Smooth muscle cell (in vitro differentiated cells): ENCODE measurements around the gene PKP4. TPM values are rescaled to one million over a fixed set of nuclear protein-coding genes. Genes with fewer than 3 reads are reported as not detected.

Experiments
- DNase-seq: peaks from one replicate; lab custom pipeline; 2025; ENCODE audit not compliant: unreplicated experiment; lab: John Stamatoyannopoulos, UW
- H2AFZ ChIP-seq: fragments of 200-600 bp; sonication (generic); 2 replicates; pipeline ENCODE4 v1.6.0; 2016; ENCODE audit warnings: antibody characterized with exemption, low read depth, mild to moderate bottlenecking
- H3F3A ChIP-seq: fragments of 200-600 bp; sonication (generic); 2 replicates; pipeline ENCODE4 v1.6.0; 2017; ENCODE audit warnings: antibody characterized with exemption, low read depth
- H3K27ac ChIP-seq: fragments of 200-600 bp; sonication (generic); 2 replicates; pipeline ENCODE4 v1.5.1; 2016; ENCODE audit warnings: low read depth, mild to moderate bottlenecking
- H3K27me3 ChIP-seq: fragments of 200-600 bp; sonication (generic); 2 replicates; pipeline ENCODE4 v1.6.1; 2016; ENCODE audit warnings: low read depth, mild to moderate bottlenecking
- H3K36me3 ChIP-seq: fragments of 200-600 bp; sonication (generic); 2 replicates; pipeline ENCODE4 v1.5.1; 2016; ENCODE audit warnings: low read depth
- H3K4me1 ChIP-seq: fragments of 200-600 bp; sonication (generic); 2 replicates; pipeline ENCODE4 v1.5.1; 2016; ENCODE audit warnings: low read depth
- H3K4me2 ChIP-seq: fragments of 200-600 bp; sonication (generic); 2 replicates; pipeline ENCODE4 v1.6.0; 2016; ENCODE audit warnings: mild to moderate bottlenecking
- H3K4me3 ChIP-seq: fragments of 200-600 bp; sonication (generic); 2 replicates; pipeline ENCODE4 v1.5.1; 2016; ENCODE audit warnings: mild to moderate bottlenecking
- H3K79me2 ChIP-seq: fragments of 200-600 bp; sonication (generic); 2 replicates; pipeline ENCODE4 v1.6.0; 2016; ENCODE audit warnings: low read depth, mild to moderate bottlenecking
- H3K9ac ChIP-seq: fragments of 200-600 bp; sonication (generic); 2 replicates; pipeline ENCODE4 v1.6.0; 2016; ENCODE audit warnings: low read depth
- H3K9me3 ChIP-seq: fragments of 200-600 bp; sonication (generic); replicated peaks from 2 replicates; pipeline ENCODE4 v1.5.1; 2016; ENCODE audit warnings: low read depth
- H4K20me1 ChIP-seq: fragments of 200-600 bp; sonication (generic); 2 replicates; pipeline ENCODE4 v1.6.0; 2016; ENCODE audit warnings: low read depth
- WGBS: methylation state at CpG from one replicate; pipeline ENCODE4 v1.1.7; 2016; ENCODE audit warnings: low lambda C conversion rate; 5-methylcytosine and 5-hydroxymethylcytosine counted together
- polyA plus RNA-seq: library from polyadenylated mRNA; unstranded; fragments of >200 nt; fragmentation: Nextera tagmentation; extraction: Ambion mirVana; gene quantifications from 2 replicates; pipeline ENCODE4 v1.2.1, GENCODE V29; 2016
- total RNA-seq: library from RNA; depleted of rRNA; stranded (reverse); fragments of >200 nt; gene quantifications from 2 replicates; pipeline ENCODE4 v1.2.3, GENCODE V29; 2014
- TF ChIP-seq, protein P1 (sequence below): fragments of 200-600 bp; sonication (generic); IDR thresholded peaks from 2 replicates; pipeline ENCODE4 v1.5.1; 2017; ENCODE audit warnings: borderline replicate concordance, mild to moderate bottlenecking, antibody characterized with exemption; ENCODE audit not compliant: insufficient read depth, poor library complexity, severe bottlenecking

The PKP4 gene
- total and polyA plus RNA-seq, 2 experiments from 2014 or later = 2.4 to 14.0 TPM

DNA sequence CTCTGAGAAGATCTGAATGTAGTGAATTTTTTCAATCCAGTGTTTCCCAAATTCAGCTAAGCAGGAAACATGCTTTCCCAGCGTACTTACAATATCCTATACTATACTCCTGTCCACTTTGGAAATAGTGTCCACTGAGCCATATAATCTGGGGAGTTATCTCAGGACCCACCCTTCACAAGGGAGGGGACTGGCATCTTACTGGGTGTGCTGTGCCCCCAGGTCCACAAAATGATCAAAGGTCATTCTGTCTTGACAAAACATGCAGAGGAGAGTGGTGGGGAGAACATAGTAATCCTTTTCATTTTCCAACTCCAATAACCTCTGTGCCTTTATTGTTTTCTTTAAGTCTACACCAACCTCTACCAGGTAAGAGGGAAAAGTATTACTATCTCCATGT lies 258.6 kb downstream of the PKP4 start:
- Histone ChIP-seq H3K79me2 (no peaks in the 10 kb centered on the region), H3K4me3 (no peak overlapping the region), H3K9ac (no peak overlapping the region), H3K4me1 (peaks cover 9% of the 10 kb centered on the region), H3K36me3 (no peaks in the 10 kb centered on the region), H3F3A (no peaks in the 10 kb centered on the region), H4K20me1 (no peaks in the 10 kb centered on the region), H2AFZ (no peak overlapping the region), H3K9me3 (no peaks in the 10 kb centered on the region), H3K4me2 (no peak overlapping the region), H3K27me3 (no peaks in the 10 kb centered on the region), H3K27ac (no peak overlapping the region)
- 94% methylated on average over 1 of the region's 1 CpG for WGBS
- no peak for DNase-seq
- TF ChIP-seq, protein P1, sequence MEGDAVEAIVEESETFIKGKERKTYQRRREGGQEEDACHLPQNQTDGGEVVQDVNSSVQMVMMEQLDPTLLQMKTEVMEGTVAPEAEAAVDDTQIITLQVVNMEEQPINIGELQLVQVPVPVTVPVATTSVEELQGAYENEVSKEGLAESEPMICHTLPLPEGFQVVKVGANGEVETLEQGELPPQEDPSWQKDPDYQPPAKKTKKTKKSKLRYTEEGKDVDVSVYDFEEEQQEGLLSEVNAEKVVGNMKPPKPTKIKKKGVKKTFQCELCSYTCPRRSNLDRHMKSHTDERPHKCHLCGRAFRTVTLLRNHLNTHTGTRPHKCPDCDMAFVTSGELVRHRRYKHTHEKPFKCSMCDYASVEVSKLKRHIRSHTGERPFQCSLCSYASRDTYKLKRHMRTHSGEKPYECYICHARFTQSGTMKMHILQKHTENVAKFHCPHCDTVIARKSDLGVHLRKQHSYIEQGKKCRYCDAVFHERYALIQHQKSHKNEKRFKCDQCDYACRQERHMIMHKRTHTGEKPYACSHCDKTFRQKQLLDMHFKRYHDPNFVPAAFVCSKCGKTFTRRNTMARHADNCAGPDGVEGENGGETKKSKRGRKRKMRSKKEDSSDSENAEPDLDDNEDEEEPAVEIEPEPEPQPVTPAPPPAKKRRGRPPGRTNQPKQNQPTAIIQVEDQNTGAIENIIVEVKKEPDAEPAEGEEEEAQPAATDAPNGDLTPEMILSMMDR = no peak

DNA sequence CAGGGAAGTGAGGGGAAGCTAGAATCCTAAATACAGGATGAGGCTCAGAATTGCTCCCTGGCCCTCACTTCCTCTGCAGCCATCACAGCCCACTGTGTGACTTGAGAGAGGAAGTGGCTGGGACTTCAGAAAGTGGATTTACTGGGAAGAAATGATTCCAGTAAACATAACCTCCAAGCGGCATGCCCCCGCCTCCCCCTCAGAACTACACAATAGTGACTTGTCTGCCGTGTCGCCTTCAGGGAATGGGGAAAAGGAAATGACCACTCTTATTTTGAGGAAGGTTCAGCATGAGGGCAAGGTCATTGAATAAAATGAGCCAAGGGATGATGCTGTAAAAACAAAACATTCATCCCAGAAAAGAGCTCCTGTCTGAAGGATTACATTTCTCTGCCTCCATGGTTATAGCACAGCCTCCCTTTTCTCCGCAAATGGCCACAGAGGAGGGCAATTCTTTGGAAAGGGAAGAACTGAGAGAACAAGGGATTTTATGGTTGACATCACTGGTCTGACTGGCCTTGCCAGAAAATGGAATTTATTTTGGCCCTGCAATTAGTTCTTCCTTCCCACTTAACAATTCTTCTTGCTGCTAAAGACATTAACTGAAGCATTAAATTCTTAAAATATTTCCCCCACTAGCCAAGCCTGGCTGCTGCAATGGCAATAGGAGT lies 259.5 kb downstream of the PKP4 start:
- Histone ChIP-seq H3K9me3 (no peaks in the 10 kb centered on the region), H3K36me3 (no peaks in the 10 kb centered on the region), H3F3A (no peaks in the 10 kb centered on the region), H3K27me3 (no peaks in the 10 kb centered on the region), H3K4me2 (no peak overlapping the region), H3K27ac (no peak overlapping the region), H2AFZ (no peak overlapping the region), H3K79me2 (no peaks in the 10 kb centered on the region), H3K9ac (no peak overlapping the region), H3K4me1 (peaks cover 9% of the 10 kb centered on the region), H4K20me1 (no peaks in the 10 kb centered on the region), H3K4me3 (no peak overlapping the region)
- TF ChIP-seq, protein P1 = no peak
- no peak for DNase-seq
- WGBS = 73% methylated on average over 5 of the region's 5 CpGs

DNA sequence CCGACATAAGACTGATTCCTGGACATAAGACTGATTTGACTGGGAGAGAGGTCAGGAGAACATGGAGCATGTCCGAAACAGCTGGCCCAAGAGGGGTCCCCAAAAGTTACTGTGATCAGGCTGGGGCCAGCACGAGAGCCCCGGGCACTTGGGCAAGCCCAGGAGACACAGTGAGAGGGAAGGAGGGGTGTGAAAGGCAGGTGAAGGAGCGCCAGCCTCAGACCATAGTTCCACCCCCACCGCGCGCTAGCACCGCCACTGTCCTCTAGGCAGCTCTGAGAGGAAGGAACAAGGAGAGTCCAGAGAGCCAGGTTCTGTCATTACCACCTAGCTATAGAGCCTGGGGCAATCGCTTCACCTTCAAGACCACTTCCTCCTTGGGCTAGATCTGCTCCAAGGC lies 260.2 kb downstream of the PKP4 start:
- no peaks in the 10 kb centered on the region for H3K79me2 ChIP-seq
- no peak overlapping the region for H3K4me2 ChIP-seq
- no peak overlapping the region for H3K9ac ChIP-seq
- no peaks in the 10 kb centered on the region for H3K36me3 ChIP-seq
- H3F3A ChIP-seq = no peaks in the 10 kb centered on the region
- H3K27me3 ChIP-seq = no peaks in the 10 kb centered on the region
- no peaks in the 10 kb centered on the region for H3K9me3 ChIP-seq
- no peaks in the 10 kb centered on the region for H4K20me1 ChIP-seq
- no peak for DNase-seq
- 93% methylated on average over 10 of the region's 10 CpGs for WGBS
- no peak overlapping the region for H2AFZ ChIP-seq
- TF ChIP-seq, protein P1 = no peak
- peaks cover 9% of the 10 kb centered on the region for H3K4me1 ChIP-seq
- H3K4me3 ChIP-seq = no peak overlapping the region
- H3K27ac ChIP-seq = no peak overlapping the region

DNA sequence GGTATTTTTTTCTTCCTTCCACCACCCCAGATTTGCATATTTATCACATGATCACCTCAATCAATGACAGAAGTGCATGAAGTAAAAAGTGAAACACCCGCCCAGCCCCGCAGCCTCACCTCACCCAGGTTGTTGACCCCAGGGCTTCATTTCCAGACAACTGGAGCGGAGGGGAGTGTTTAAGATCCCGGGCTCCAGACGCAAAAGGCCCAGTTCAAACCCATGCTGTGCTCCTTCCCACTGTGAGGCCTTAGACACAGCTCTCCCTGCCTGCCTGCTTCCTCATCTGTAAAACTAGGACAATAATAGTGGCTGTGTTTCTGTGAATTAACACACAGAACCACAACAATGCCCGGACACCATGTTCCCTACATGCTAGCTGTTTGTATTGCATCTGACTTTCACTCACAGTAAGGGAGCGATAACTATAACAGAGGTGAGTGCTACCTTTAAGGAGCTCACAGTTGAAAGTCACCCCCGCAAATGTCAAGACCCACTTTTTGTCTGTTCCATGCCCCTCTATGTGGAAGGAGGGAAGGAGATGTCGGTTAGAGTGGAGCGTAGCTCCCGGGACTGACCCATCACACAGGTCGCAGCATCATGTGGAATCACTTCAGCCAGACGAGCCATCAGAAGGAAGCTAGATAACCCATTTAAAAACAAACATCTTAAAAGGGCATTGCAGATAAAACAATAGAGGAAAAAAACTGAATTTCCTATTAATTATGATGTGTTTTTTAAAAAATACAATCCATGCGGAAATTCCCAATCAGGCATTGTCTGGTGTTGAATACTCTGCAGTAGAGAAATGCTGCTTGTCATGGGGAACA lies 260.8 kb downstream of the PKP4 start:
- no peak overlapping the region for H3K4me3 ChIP-seq
- 94% methylated on average over 14 of the region's 14 CpGs for WGBS

More for the DNA sequence above, 260.8 kb downstream of the PKP4 start:
- Histone ChIP-seq H3K27me3 (no peaks in the 10 kb centered on the region), H3F3A (no peaks in the 10 kb centered on the region), H3K4me2 (no peak overlapping the region), H3K4me1 (peaks cover 9% of the 10 kb centered on the region), H3K27ac (no peak overlapping the region), H3K79me2 (no peaks in the 10 kb centered on the region), H4K20me1 (no peaks in the 10 kb centered on the region), H2AFZ (no peak overlapping the region), H3K36me3 (no peaks in the 10 kb centered on the region), H3K9me3 (no peaks in the 10 kb centered on the region), H3K9ac (no peak overlapping the region)
- TF ChIP-seq, protein P1 = no peak
- DNase-seq = no peak
